OCI-LY7 (cell line): ENCODE results near the gene TMEM51. TPM values are rescaled to one million over a fixed set of nuclear protein-coding genes. Genes with fewer than 3 reads are reported as not detected.

Experiments used
- BruUV-seq: library from RNA; stranded (reverse); fragments of 400-500 nt; replicated peaks from 2 replicates; lab custom pipeline; 2021; lab: Mats Ljungman, UMichigan
- CTCF ChIA-PET: fragments of 300-600 bp; sonication (Branson Sonifier 250); formaldehyde crosslinking; loops from one replicate; lab custom pipeline; 2022; ENCODE audit warnings: antibody characterized with exemption; ENCODE audit not compliant: unreplicated experiment; lab: Charles Lee
- POLR2A ChIA-PET: fragments of 300-600 bp; sonication (Branson Sonifier 250); formaldehyde crosslinking; loops from one replicate; lab custom pipeline; 2022; ENCODE audit warnings: antibody characterized with exemption; lab: Charles Lee
- DNase-seq: peaks from one replicate; pipeline ENCODE4 v3.0.0-alpha.2; 2015; ENCODE audit warnings: low spot score
- H2AFZ ChIP-seq: fragments of 200-600 bp; sonication (generic), shearing (Covaris generic); 2 replicates; pipeline ENCODE4 v1.6.1; 2014; ENCODE audit warnings: mild to moderate bottlenecking, antibody characterized with exemption, low read length, moderate library complexity
- H3K27ac ChIP-seq: fragments of 200-600 bp; sonication (generic); 2 replicates; pipeline ENCODE4 v1.5.1; 2014; ENCODE audit warnings: mixed run types, low read depth, mild to moderate bottlenecking, moderate library complexity, low read length, inconsistent platforms; ENCODE audit not compliant: poor library complexity, severe bottlenecking
- H3K36me3 ChIP-seq: fragments of 200-600 bp; sonication (generic); 2 replicates; pipeline ENCODE4 v1.6.1; 2014; ENCODE audit warnings: mild to moderate bottlenecking, antibody characterized with exemption, low read length, moderate library complexity, mixed read lengths; ENCODE audit not compliant: insufficient read depth
- H3K4me1 ChIP-seq: fragments of 200-600 bp; sonication (generic); 2 replicates; pipeline ENCODE4 v1.5.1; 2014; ENCODE audit warnings: mild to moderate bottlenecking, low read length; ENCODE audit not compliant: insufficient read depth, poor library complexity, severe bottlenecking
- H3K4me2 ChIP-seq: fragments of 200-600 bp; sonication (generic); 2 replicates; pipeline ENCODE4 v1.6.1; 2014; ENCODE audit warnings: mild to moderate bottlenecking, low read length
- H3K4me3 ChIP-seq: fragments of 200-600 bp; sonication (generic); 2 replicates; pipeline ENCODE4 v1.5.1; 2014; ENCODE audit warnings: mild to moderate bottlenecking, low read depth, low read length; ENCODE audit not compliant: poor library complexity, severe bottlenecking
- H3K79me2 ChIP-seq: fragments of 200-600 bp; sonication (generic); 2 replicates; pipeline ENCODE4 v1.6.1; 2016; ENCODE audit warnings: low read depth, mild to moderate bottlenecking, low read length, moderate library complexity, mixed read lengths; ENCODE audit not compliant: insufficient read depth
- H3K9me2 ChIP-seq: fragments of 200-600 bp; sonication (generic); 2 replicates; pipeline ENCODE4 v1.6.1; 2016; ENCODE audit warnings: mild to moderate bottlenecking, low read length, mixed read lengths; ENCODE audit not compliant: insufficient read depth
- H3K9me3 ChIP-seq: fragments of 200-600 bp; sonication (generic); 2 replicates; pipeline ENCODE4 v1.6.1; 2014; ENCODE audit warnings: mild to moderate bottlenecking, mixed run types, low read length, mixed read lengths
- H4K20me1 ChIP-seq: fragments of 200-600 bp; sonication (generic); 2 replicates; pipeline ENCODE4 v1.6.1; 2014; ENCODE audit warnings: mild to moderate bottlenecking, antibody characterized with exemption, low read length, moderate library complexity, mixed read lengths; ENCODE audit not compliant: insufficient read depth
- EZH2phosphoT487 ChIP-seq: fragments of 200-600 bp; sonication (generic); IDR thresholded peaks from 2 replicates; pipeline ENCODE4 v1.6.1; 2018; ENCODE audit warnings: low read depth, borderline replicate concordance, mild to moderate bottlenecking, mixed run types, antibody characterized with exemption, low read length, moderate library complexity, mixed read lengths
- intact Hi-C: fragments of 100-400 bp; cut with micrococcal nuclease; formaldehyde crosslinking; loops from one replicate; pipeline ENCODE4 v1.10.0; 2022; ENCODE audit not compliant: unreplicated experiment
- total RNA-seq, 2 experiments: library from RNA; depleted of rRNA in 1 of 2; stranded (reverse); fragments of >200 nt in 1 of 2; shearing (Covaris generic) in 1 of 2; gene quantifications; 2 replicates each; pipeline ENCODE4 v1.2.3, GENCODE V29; 2014 to 2022
- TF ChIP-seq, protein P1 (sequence below): fragments of 200-600 bp; sonication (generic); conservative IDR thresholded peaks from 2 replicates; pipeline ENCODE4 v1.5.1; 2014; ENCODE audit warnings: mild to moderate bottlenecking, antibody characterized with exemption, low read length, moderate library complexity, mixed read lengths

The TMEM51 gene
- total RNA-seq, 2 experiments from 2014 or later: not detected

DNA sequence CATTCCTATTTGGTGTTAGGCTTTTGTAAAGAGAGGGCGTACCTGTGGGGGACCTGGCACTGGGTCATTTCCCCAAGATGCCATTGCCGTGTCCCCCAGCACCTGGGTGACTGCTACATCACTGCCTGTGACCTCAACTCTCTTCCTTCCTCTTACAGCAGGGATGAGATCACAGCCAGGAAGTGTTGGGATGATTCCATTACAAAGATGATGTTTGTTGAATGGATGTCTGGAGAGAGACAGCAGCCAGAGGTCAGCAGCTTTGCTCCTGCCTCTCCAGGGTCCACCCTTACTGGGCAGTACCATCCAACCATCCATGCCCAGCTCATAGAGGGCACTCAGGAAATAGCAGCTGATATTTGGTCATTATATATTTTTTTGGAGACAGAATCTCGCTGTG, 35.1 kb downstream of the TMEM51 start:
- no TSS peak for BruUV-seq
- H3K4me2 ChIP-seq: no peak overlapping the region
- ChIA-PET POLR2A (no interaction called here), CTCF (no interaction called here)
- no peak overlapping the region for H2AFZ ChIP-seq
- H3K4me1 ChIP-seq: no peaks in the 10 kb centered on the region
- no peak overlapping the region for H3K4me3 ChIP-seq
- H3K36me3 ChIP-seq: no peaks in the 10 kb centered on the region
- no peaks in the 10 kb centered on the region for H3K79me2 ChIP-seq
- intact Hi-C loops: no loop called here
- no peaks in the 10 kb centered on the region for H3K9me2 ChIP-seq
- TF ChIP-seq, protein P1, sequence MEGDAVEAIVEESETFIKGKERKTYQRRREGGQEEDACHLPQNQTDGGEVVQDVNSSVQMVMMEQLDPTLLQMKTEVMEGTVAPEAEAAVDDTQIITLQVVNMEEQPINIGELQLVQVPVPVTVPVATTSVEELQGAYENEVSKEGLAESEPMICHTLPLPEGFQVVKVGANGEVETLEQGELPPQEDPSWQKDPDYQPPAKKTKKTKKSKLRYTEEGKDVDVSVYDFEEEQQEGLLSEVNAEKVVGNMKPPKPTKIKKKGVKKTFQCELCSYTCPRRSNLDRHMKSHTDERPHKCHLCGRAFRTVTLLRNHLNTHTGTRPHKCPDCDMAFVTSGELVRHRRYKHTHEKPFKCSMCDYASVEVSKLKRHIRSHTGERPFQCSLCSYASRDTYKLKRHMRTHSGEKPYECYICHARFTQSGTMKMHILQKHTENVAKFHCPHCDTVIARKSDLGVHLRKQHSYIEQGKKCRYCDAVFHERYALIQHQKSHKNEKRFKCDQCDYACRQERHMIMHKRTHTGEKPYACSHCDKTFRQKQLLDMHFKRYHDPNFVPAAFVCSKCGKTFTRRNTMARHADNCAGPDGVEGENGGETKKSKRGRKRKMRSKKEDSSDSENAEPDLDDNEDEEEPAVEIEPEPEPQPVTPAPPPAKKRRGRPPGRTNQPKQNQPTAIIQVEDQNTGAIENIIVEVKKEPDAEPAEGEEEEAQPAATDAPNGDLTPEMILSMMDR: no peak
- no peak for TF ChIP-seq EZH2phosphoT487
- no peaks in the 10 kb centered on the region for H4K20me1 ChIP-seq
- H3K27ac ChIP-seq: no peak overlapping the region
- DNase-seq: no peak
- no peaks in the 10 kb centered on the region for H3K9me3 ChIP-seq

GRCh38 chr1:15189692-15190370, 36.3 kb downstream of the TMEM51 start:
- Histone ChIP-seq H3K27ac (no peak overlapping the region), H2AFZ (no peak overlapping the region), H3K36me3 (no peaks in the 10 kb centered on the region), H3K9me2 (no peaks in the 10 kb centered on the region), H3K4me1 (no peaks in the 10 kb centered on the region), H3K79me2 (no peaks in the 10 kb centered on the region), H3K9me3 (no peaks in the 10 kb centered on the region), H4K20me1 (no peaks in the 10 kb centered on the region), H3K4me2 (no peak overlapping the region), H3K4me3 (no peak overlapping the region)
- TF ChIP-seq, protein P1: no peak
- TF ChIP-seq EZH2phosphoT487: no peak
- no TSS peak for BruUV-seq
- DNase-seq: no peak
- intact Hi-C loops: no loop called here
- CTCF ChIA-PET: no interaction called here
- POLR2A ChIA-PET: no interaction called here

DNA sequence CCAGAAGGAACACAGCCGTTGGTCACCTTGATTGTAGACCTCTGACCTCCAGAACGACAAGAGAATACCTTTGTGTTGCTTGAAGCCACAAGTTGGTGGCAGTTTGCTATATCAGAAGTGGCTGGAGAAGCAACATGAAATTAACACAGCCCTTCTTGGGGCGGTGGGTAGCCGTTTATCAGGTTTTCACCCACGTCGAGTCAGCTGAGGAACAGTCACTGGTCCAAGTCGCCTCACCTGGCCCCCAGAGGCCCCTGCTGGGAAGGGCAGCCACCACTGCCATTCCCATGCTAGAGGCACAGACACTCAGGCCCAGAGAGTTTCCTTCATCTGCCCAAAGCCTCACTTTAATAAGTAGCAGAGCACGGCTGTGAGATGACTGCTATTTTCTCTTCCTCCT, 37.7 kb downstream of the TMEM51 start:
- no peak for TF ChIP-seq EZH2phosphoT487
- TF ChIP-seq, protein P1: no peak
- H2AFZ ChIP-seq: no peak overlapping the region
- DNase-seq: no peak
- no TSS peak for BruUV-seq
- ChIA-PET CTCF (no interaction called here), POLR2A (no interaction called here)
- no peaks in the 10 kb centered on the region for H4K20me1 ChIP-seq
- no peaks in the 10 kb centered on the region for H3K4me1 ChIP-seq
- H3K27ac ChIP-seq: no peak overlapping the region
- H3K79me2 ChIP-seq: no peaks in the 10 kb centered on the region
- intact Hi-C loops: no loop called here
- H3K4me2 ChIP-seq: no peak overlapping the region
- H3K4me3 ChIP-seq: no peak overlapping the region
- H3K9me2 ChIP-seq: no peaks in the 10 kb centered on the region
- no peaks in the 10 kb centered on the region for H3K9me3 ChIP-seq
- H3K36me3 ChIP-seq: no peaks in the 10 kb centered on the region
